GM08714 (cell line): ENCODE data around the gene CNPY2.
"Not testable (repeated sequence)": the region's sequence is repeated elsewhere in the genome, so short reads cannot be mapped to it uniquely, and the experiment has no call there.

Experiments used
- H3K4me3 ChIP-seq: fragments of 200-500 bp; sonication (Bioruptor generic); 2 replicates; pipeline ENCODE4 v1.5.1; 2014; ENCODE audit warnings: mild to moderate bottlenecking, low read length, inconsistent platforms
- ZNF274 ChIP-seq: IDR thresholded peaks from 2 replicates; pipeline ENCODE4 v1.6.1; 2012; ENCODE audit warnings: mild to moderate bottlenecking, low read depth, low read length

The CNPY2 gene

DNA sequence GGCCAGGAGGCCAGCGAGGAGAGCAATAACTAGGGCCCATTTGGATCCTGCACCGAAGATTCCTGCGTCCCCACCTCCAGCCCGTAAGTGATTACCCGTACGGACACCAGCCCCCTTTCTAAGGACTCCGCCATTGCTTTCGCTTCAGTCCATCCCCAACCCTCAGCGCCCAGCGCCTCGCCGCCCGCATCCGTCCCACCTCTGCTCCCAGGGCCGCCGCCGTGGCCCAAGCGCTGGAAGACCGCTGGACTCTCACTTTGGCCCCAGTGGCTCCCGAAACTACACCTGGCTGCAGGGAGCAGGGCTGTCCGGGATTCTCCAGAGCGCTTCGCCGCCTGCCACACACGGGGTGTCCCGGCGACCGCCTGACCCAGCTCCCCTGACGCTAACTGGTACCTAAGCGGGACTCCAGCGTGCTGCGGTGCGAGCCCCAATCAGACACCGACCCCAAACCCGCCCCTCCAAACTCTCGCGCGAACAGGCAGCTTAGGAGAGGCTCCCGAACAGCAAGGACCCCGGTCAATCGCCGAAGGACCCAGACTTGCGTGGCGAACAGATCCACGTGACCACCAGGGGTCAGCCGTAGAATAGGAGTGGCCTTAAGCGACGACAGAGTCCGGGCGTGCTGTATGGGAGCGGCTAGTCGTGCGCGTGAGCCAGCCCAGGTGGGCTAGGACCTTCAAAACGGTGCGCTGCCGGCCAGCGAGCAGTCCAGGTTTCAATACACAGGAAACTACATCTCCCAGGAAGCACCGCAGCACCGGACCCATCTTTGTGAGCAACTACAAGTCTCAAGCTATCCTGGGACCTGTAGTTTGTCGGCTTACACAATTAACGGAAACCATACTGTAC, at the start of gene CNPY2:
Gene CNPY2, minus strand, starts transcription at position 367 of the 852 bp plus-strand sequence. CDS start 771 bp downstream, outside the sequence.
- TF ChIP-seq ZNF274, result no peak
- peak within 1 kb of the TSS; percentile 92 for H3K4me3 ChIP-seq

DNA sequence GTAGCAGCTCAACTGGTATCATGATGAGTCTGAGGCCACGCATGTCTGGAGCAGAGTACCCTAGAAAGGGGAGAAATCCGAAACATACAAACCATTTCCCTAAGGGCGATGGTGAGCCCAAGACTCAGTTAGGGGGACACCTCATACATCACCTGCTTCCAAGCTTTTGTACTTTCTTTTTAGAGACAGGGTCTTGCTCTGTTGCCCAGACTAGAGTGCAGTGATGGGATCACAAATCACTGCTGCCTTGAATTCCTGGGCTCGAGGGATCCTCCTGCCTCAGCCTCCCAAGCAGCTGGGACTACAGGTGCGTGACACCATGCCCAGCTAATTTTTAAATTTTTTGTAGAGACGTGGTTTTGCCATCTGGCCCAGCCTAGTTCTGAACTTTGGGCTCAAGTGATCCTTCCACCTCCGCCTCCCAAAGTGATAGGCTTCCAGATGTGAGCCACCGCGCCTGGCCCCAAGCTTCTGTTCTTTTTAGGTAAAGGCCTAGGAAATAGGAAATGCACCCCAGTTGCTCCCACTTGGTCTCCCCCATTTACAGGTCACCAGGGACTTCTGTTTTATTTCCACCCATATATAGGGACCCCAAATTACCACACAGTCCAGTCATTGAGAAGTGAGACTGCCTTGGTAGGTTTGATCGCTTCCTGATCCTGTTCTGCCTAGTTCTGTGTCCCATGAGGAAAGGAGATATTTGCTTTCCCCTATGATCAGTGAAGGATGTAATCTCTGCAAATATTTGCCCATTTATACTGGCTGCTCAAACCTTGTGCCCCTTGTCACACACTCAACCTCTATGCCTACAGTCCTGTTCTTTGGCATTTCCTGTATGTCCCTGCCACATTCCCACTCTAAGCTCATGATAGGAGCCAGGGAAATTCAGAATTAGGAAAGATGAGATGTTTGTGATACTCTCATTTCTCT, 46.6 kb upstream of the CNPY2 start, which contains the start of gene APOF:
Gene APOF, minus strand, starts transcription at position 728 of the 930 bp plus-strand sequence. Its CDS starts 112 bp downstream, at position 616.
- H3K4me3 ChIP-seq, result no peak within 1 kb of the TSS
- TF ChIP-seq ZNF274, result no peak

GRCh38 chr12:56361487-56362129, 45.8 kb upstream of the CNPY2 start:
- TF ChIP-seq ZNF274, result no peak
- H3K4me3 ChIP-seq, result no peak overlapping the region

DNA sequence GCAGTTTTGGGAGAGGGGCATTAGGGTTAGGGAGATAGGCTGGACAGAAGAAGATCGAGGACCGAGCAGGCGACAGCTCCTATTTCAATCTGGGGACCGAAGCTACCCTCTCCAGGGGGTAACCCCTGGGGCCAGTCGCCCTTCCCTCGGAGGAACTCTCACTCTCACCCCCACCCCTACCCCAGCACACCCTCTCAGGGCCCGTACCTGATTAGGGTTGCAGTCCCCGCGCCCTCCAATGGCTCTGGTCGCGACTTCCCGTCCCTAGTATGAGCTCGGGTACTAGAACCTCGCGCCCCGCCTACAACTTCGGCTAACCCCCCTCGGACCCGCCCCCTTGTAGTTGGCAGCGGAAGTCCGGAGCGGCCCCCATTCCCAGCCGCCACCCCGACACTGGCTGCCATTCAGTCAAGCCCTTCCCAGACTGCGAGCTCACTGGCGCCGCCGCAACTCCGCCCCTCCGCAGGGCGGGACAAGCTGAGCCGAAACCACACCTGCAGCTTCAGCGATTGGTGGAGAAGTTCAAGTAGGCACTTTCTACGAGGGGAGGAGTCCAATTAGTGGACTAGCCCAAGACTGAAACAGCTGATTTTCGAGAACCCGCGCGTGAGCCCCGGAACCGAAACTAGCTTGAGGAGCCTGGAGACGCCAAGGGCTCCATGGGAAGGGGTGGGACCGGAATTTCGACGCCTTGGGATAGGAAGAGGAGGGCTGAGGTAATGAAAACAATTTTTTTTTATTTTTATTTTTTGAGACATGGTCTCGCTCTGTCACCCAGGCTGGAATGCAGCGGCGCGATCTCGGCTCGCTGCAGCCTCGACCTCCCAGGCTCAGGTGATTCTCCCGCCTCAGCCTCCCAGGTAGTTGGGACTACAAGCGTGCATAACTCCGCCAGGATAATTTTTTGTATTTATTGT, 44.3 kb upstream of the CNPY2 start, which contains the start of gene STAT2:
Gene STAT2, minus strand, starts transcription at position 257 of the 917 bp plus-strand sequence. CDS start 3,536 bp downstream, outside the sequence.
- no peak for TF ChIP-seq ZNF274

GRCh38 chr12:56358836-56359532, 43.2 kb upstream of the CNPY2 start:
- H3K4me3 ChIP-seq, result peak overlapping the region; percentile 97
- TF ChIP-seq ZNF274, result no peak

More for the DNA sequence above, 44.3 kb upstream of the CNPY2 start, which contains the start of gene STAT2:
- H3K4me3 ChIP-seq, result peak within 1 kb of the TSS; percentile 97

GRCh38 chr12:56351325-56351724, 35.5 kb upstream of the CNPY2 start:
- no peak for TF ChIP-seq ZNF274
- no peak overlapping the region for H3K4me3 ChIP-seq

DNA sequence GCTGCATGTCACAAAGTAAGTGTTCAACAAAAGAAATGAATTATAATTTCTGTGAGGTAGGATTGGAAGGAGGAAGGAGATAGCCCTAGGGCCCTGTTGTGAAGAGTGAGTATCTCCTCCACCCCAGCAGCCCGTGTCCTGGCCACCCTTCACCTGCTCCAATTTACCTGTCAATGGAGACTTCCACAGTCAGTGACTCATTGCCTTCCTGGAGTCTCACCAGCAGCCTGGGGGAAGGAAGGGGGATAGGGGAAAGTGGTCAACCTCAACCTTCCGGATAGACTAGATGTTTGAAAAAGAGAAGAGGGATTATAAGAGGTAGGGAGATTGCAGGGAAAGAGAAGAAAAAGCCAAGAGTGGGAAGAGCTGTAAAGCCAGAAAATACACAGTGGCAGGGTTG, 34.9 kb upstream of the CNPY2 start:
- TF ChIP-seq ZNF274, result no peak
- no peak overlapping the region for H3K4me3 ChIP-seq

- TF ChIP-seq ZNF274, result no peak
- H3K4me3 ChIP-seq, result no peak overlapping the region
Observed at GRCh38 chr12:56348776-56349175, 33.0 kb upstream of the CNPY2 start.

DNA sequence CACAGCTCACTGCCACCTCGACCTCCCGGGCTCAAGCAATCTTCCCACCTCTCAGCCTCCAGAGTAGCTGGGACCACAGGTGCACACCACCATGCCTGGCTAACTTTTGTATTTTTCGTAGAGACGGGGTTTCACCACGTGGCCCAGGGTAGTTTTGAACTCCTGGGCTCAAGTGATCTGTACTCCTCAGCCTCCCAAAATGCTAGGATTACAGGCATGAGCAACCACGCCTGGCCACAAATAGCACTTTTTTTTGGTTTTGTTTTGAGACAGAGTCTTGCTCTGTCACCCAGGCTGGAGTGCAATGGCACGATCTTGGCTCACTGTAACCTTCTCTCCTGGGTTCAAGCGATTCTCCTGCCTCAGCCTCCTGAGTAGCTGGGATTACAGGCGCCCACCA, 31.5 kb upstream of the CNPY2 start:
- not testable (repeated sequence) for H3K4me3 ChIP-seq

DNA sequence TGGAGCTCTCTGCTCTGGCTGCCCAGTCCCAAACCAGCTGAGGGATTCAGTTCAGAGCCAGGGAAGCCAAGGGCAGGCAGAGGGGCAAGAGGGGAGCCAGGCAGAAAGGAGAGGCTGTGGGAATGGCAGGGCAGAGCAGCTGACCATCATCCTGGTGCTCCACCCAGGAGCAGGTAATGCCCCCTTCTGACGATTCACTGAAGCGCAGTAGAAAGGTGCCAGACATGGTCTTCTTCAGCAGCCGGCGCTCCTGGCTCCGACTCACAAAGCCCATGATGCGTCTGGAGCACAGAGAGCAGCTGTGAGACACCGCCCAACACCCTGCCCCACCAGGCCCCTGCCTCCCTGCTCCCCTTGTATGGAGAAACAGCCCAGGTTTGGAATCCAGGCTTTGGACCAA, 30.9 kb upstream of the CNPY2 start:
- H3K4me3 ChIP-seq, result no peak overlapping the region
- no peak for TF ChIP-seq ZNF274

GRCh38 chr12:56342290-56342689, 26.5 kb upstream of the CNPY2 start:
- not testable (repeated sequence) for H3K4me3 ChIP-seq

- H3K4me3 ChIP-seq, result no peak overlapping the region
- TF ChIP-seq ZNF274, result no peak
Observed at GRCh38 chr12:56341616-56342015, 25.8 kb upstream of the CNPY2 start.

DNA sequence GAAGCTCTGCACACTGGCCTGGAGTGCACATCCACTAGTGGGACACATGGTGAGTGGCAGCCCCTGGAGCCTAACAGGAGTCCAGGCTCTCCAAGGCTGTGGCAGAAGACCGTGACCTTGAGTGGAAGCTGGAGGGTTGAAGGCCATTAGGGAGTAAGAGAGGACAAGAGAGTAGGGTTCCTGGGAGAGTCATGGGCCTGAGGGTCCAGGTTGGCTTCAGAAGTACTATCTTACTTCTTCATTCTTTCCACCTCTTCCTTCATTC, 23.3 kb upstream of the CNPY2 start:
- TF ChIP-seq ZNF274, result no peak
- H3K4me3 ChIP-seq, result no peak overlapping the region; the same call in 1 of the 2 replicates
